ENCODE results near the gene RTP2. TPM values are rescaled to one million over a fixed set of nuclear protein-coding genes. Genes with fewer than 3 reads are reported as not detected.

The RTP2 gene
- not detected for total RNA-seq

GRCh38 chr3:187702507-187703033 lies at the start of gene RTP2:
Gene RTP2, minus strand, starts transcription at chr3:187702557. Its CDS starts 429 bp downstream, at chr3:187702128.

GRCh38 chr3:187745201-187746058 lies 43.1 kb upstream of the RTP2 start, which contains the start of gene BCL6:
Gene BCL6, minus strand, starts transcription at chr3:187745468. Its CDS starts 11,775 bp downstream, at chr3:187733693.

GRCh38 chr3:187669675-187670504 lies 32.5 kb downstream of the RTP2 start, which contains the start of gene SST:
Gene SST, minus strand, starts transcription at chr3:187670394. Its CDS starts 103 bp downstream, at chr3:187670291.

Other genes with a start within 250 kb of the RTP2 start
- gene SST, start 32.2 kb downstream of the RTP2 start, total RNA-seq, result not detected
- 11.7 TPM for gene BCL6, start 42.9 kb upstream of the RTP2 start, total RNA-seq